Thymus (tissue), 11 donors: ENCODE measurements around the gene CLIP1. TPM values are rescaled to one million over a fixed set of nuclear protein-coding genes. Genes with fewer than 3 reads are reported as not detected.

Experiments used
- DNase-seq, 9 donors: peaks; one replicate each; pipeline ENCODE4 v3.0.0-alpha.2; 2013; ENCODE audit warnings: low spot score in 9 of 9, low read depth in 6 of 9, missing footprints in 1 of 9
- H3K27ac ChIP-seq, 2 donors: one replicate each; pipeline ENCODE4 v1.5.1; 2013; ENCODE audit warnings: control low read depth in 1 of 2, low read depth in 1 of 2, low read length in 1 of 2, mild to moderate bottlenecking in 1 of 2, moderate library complexity in 1 of 2
- H3K27me3 ChIP-seq, 2 donors: one replicate each; pipeline ENCODE4 v1.5.1; 2013; ENCODE audit warnings: low read length in 1 of 2; ENCODE audit not compliant: control insufficient read depth in 2 of 2, insufficient read depth in 1 of 2
- H3K36me3 ChIP-seq, 2 donors: one replicate each; pipeline ENCODE4 v1.5.1; 2013; ENCODE audit warnings: low read length in 1 of 2, mild to moderate bottlenecking in 1 of 2, moderate library complexity in 1 of 2; ENCODE audit not compliant: control insufficient read depth in 2 of 2, insufficient read depth in 2 of 2
- H3K4me1 ChIP-seq, 2 donors: one replicate each; pipeline ENCODE4 v1.5.1; 2013; ENCODE audit warnings: low read length in 2 of 2; ENCODE audit not compliant: control insufficient read depth in 2 of 2, insufficient read depth in 2 of 2
- H3K4me3 ChIP-seq, 2 donors: one replicate each; pipeline ENCODE4 v1.5.1; 2013; ENCODE audit warnings: low read length in 2 of 2, control low read depth in 1 of 2, mild to moderate bottlenecking in 1 of 2
- H3K9me3 ChIP-seq, 2 donors: one replicate each; pipeline ENCODE4 v1.5.1; 2013; ENCODE audit warnings: low read length in 1 of 2, mild to moderate bottlenecking in 1 of 2; ENCODE audit not compliant: control insufficient read depth in 2 of 2, insufficient read depth in 1 of 2
- WGBS: extraction: QIAGEN DNeasy Blood & Tissue Kit; methylation state at CpG from one replicate; pipeline ENCODE4 v1.1.7; 2013; 5-methylcytosine and 5-hydroxymethylcytosine counted together
- polyA plus RNA-seq: library from polyadenylated mRNA; stranded (reverse); fragments of 200-250 nt; gene quantifications from one replicate; pipeline ENCODE4 v1.2.3, GENCODE V29; 2013
- total RNA-seq: library from RNA; stranded (reverse); fragments of 120-200 nt; gene quantifications from one replicate; pipeline ENCODE4 v1.2.4, GENCODE V29; 2013
- donor health status: healthy.

Gene CLIP1
- total and polyA plus RNA-seq, 2 donors, result 18.4 to 26.7 TPM

DNA sequence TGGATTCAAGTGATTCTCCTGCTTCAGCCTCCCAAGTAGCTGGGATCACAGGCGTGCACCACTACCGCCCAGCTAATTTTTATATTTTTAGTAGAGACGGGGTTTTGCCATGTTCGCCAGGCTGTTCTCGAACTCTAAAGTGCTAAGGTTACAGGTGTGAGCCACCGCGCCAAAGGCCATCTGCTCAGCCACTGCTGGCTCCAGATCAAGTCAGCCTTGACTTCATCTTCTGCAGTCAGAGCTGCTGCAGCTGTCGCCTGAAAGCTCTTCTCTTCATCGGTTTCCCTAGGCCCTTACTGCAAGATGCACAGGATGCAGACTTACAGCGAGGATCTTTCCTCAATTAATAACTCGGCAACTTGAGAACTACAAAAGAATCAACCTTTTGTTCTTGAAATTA, 66.8 kb downstream of the CLIP1 start:
- peaks cover 21 to 22% of the 10 kb centered on the region in 2 donors for H3K36me3 ChIP-seq
- DNase-seq, result no peak
- H3K27me3 ChIP-seq, result no peaks in the 10 kb centered on the region
- H3K4me1 ChIP-seq, result peaks cover 0 to 5% of the 10 kb centered on the region in 2 donors
- no peak overlapping the region for H3K27ac ChIP-seq
- H3K9me3 ChIP-seq, result no peaks in the 10 kb centered on the region
- 97% methylated on average over 11 of the region's 11 CpGs for WGBS
- no peak overlapping the region for H3K4me3 ChIP-seq

DNA sequence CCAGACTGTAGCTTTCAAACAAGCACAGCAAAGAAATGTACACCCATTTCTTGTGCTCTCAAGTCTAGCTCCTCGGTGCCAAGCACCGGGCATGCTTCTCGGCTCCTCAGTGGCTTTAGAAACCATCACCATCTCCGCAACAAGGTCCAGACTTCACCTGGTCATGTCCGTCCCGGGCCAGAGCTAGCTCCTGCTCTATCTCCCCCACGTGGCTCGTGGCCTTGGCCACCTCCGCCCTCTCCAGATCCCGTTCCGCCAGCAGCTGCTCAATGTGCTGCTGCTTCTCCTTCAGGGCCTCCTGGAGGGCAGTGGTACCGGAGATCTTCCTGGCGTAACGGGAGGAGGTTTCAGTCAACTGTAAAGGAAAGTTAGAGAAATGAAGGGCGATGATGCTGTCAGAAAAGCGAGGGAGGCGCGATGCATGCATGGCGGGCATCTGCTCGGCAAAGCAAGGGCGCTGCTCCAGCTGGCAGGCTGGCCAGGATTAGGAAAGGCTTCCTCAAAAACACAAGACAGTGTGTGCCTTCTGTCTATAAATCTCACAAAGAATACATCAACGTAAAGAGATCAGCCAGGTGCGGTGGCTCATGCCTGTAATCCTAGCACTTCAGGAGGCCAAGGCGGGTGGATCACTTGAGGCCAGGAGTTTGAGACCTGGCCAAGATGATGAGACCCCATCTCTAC, 67.4 kb downstream of the CLIP1 start:
- Histone ChIP-seq H3K27ac (no peak overlapping the region), H3K4me3 (no peak overlapping the region), H3K9me3 (no peaks in the 10 kb centered on the region), H3K27me3 (no peaks in the 10 kb centered on the region), H3K36me3 (peaks cover 20% of the 10 kb centered on the region in 2 donors), H3K4me1 (peaks cover 0 to 11% of the 10 kb centered on the region in 2 donors)
- DNase-seq, result no peak
- WGBS, result 97% methylated on average over 24 of the region's 24 CpGs

DNA sequence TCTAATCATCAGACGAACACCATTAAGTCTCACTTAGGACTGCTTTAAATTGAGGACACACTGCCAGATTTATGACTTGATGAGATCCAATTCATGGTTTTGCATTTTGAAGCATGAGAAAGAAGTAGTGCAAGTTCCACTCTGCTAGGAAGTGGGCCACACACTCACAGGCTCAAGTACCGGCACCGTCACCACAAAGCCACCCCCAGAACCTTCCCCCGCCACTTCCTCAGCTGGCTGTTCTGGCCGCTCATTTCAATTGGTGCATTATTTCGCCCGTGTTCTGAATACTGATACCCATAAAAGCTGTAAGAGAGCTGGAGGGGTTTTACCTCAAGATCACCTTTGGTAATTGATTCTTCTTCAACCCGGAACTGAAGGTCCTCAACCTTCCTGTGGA, 70.1 kb downstream of the CLIP1 start:
- peaks cover 14 to 19% of the 10 kb centered on the region in 2 donors for H3K36me3 ChIP-seq
- H3K9me3 ChIP-seq, result no peaks in the 10 kb centered on the region
- no peak overlapping the region for H3K4me3 ChIP-seq
- peak overlapping the region in 1 of 2 donors; percentile 10 for H3K27ac ChIP-seq
- 92% methylated on average over 8 of the region's 8 CpGs for WGBS
- no peaks in the 10 kb centered on the region for H3K27me3 ChIP-seq
- H3K4me1 ChIP-seq, result peaks cover 0 to 14% of the 10 kb centered on the region in 2 donors
- no peak for DNase-seq

DNA sequence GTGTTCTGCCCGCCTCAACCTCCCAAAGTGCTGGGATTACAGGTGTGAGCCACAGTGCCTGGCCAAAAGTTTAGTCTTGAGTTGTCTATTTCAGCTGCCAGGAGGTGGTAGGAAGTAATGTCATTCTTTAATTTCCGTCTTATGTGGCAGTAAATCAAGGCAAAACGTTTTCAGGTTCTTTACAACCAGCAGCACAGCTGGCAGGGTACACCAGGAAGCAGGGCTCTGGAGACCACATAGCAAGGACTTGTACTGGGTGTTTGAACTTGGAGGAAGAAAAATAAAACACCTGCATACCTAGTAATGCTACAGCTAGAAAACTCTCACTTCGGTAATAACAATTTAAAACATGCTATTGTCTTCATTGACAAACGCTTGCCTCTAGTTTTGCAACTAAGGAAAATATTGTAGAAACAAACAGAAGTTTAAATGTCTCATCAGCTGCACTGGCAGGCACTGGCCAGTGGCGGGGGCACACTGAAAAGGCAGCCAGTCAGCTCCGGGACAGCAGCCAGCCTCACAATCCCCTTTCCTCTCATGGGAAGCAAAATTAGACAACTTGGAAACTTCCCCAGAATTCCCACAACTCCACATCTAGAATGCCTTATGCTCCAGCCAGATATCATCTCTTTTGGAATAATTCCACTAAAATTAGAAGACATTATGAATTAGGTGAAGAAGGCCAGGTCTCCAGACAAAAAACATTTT, 72.2 kb downstream of the CLIP1 start:
- H3K27me3 ChIP-seq, result no peaks in the 10 kb centered on the region
- peaks cover 14 to 19% of the 10 kb centered on the region in 2 donors for H3K36me3 ChIP-seq
- WGBS, result 71% methylated on average over 7 of the region's 7 CpGs

DNA sequence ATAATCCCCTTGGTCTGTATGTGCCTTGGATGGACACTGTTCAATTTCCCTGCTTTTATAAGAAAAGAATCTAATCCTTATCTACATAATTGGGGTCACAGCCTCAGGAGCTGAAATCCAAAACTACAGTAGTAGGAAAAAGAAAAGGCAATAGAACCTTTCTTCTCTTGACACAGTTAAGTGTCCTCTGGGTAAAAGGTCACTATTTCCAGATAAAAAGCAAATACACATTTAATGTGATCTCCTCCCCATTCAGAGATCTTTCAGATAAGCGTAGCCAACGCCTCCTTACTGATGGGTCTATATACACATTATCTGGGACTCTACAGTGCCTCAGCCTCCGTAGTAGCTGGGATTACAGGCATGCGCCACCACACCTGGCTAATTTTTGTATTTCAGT, 73.4 kb downstream of the CLIP1 start:
- Histone ChIP-seq H3K27me3 (no peaks in the 10 kb centered on the region), H3K4me3 (no peak overlapping the region), H3K9me3 (no peaks in the 10 kb centered on the region), H3K36me3 (peaks cover 4 to 11% of the 10 kb centered on the region in 2 donors), H3K4me1 (peaks cover 0 to 14% of the 10 kb centered on the region in 2 donors), H3K27ac (no peak overlapping the region)
- no peak for DNase-seq
- WGBS, result over 99% methylated on average over 4 of the region's 4 CpGs

More for the DNA sequence above, 72.2 kb downstream of the CLIP1 start:
- peak overlapping the region in 1 of 2 donors; percentile 63 for H3K27ac ChIP-seq
- DNase-seq, result peak in 5 of 9 donors; percentile 13 to 59 (median 28)
- no peak overlapping the region for H3K4me3 ChIP-seq
- H3K9me3 ChIP-seq, result no peaks in the 10 kb centered on the region
- H3K4me1 ChIP-seq, result peaks cover 0 to 14% of the 10 kb centered on the region in 2 donors

DNA sequence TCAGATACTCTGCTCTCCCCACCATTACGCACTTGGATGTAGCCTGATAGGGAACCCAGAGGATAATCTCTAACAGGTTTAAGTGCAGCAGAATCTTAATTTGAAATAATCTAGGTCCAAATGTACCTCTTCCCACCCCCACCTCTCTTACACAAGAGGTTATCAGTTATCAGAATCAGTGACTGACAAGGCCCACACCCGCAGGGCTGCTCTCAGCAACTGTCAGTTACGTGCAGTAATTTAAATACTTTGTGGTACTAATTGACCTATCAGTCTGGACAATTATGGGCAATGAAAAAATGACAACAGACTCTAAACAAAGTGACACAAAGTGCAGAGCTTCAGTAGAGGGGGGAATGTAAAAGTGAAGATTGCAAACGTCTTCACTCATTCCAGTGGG, 74.0 kb downstream of the CLIP1 start:
- no peak for DNase-seq
- no peaks in the 10 kb centered on the region for H3K9me3 ChIP-seq
- H3K36me3 ChIP-seq, result peaks cover 4 to 11% of the 10 kb centered on the region in 2 donors
- H3K27me3 ChIP-seq, result no peaks in the 10 kb centered on the region
- WGBS, result 95% methylated on average over 4 of the region's 4 CpGs
- peaks cover 0 to 14% of the 10 kb centered on the region in 2 donors for H3K4me1 ChIP-seq
- H3K27ac ChIP-seq, result no peak overlapping the region
- no peak overlapping the region for H3K4me3 ChIP-seq

DNA sequence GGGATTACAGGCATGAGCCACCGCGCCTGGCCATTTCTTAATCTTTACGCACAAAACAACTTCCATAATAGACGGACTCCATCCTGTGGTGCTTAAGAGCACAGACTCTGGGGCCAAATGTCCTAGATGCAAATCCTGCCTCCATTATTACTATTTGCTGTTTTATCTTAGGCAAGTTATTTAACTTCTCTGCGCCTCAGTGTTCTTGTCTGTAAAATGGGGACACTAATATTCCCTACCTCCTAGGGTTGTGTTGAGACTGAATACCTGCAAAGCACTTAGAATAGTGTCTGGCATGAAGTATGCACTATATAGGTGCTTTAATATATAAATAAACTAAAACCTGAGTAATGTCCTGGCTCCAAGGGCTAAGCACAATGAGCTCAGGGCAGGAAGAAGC, 76.4 kb downstream of the CLIP1 start:
- no peak for DNase-seq

DNA sequence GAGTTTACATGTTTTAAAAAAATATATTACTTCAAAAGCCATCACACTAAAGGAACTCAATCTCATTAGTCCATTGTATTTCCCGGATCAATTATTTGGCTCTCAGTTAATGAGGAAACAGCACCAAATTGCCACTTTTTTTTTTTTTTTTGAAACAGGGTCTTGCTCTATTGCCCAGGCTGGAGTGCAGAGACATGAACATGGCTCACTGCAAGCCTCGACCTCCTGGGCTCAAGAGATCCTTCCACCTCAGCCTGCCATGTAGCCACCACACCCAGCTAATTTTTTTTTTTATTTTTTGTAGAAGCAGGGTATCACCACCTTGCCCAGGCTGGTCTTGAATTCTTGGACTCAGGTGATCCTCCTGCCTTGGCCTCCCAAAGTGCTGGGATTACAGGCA, 77.4 kb downstream of the CLIP1 start:
- Histone ChIP-seq H3K9me3 (no peaks in the 10 kb centered on the region), H3K27ac (no peak overlapping the region), H3K4me3 (no peak overlapping the region), H3K27me3 (no peaks in the 10 kb centered on the region), H3K36me3 (peaks cover 3% of the 10 kb centered on the region in 2 donors), H3K4me1 (peaks cover 0 to 3% of the 10 kb centered on the region in 2 donors)
- no peak for DNase-seq
- WGBS, result 96% methylated on average over 2 of the region's 2 CpGs

More for the DNA sequence above, 76.4 kb downstream of the CLIP1 start:
- Histone ChIP-seq H3K27me3 (no peaks in the 10 kb centered on the region), H3K4me1 (peaks cover 0 to 10% of the 10 kb centered on the region in 2 donors), H3K9me3 (no peaks in the 10 kb centered on the region), H3K36me3 (peaks cover 3% of the 10 kb centered on the region in 2 donors), H3K27ac (no peak overlapping the region), H3K4me3 (no peak overlapping the region)
- WGBS, result over 99% methylated on average over 5 of the region's 5 CpGs
